ENCODE data around the gene KIFBP. TPM values are rescaled to one million over a fixed set of nuclear protein-coding genes. Genes with fewer than 3 reads are reported as not detected.
"Not testable (repeated sequence)": the region's sequence is repeated elsewhere in the genome, so short reads cannot be mapped to it uniquely, and the experiment has no call there.

Gene KIFBP, protein sequence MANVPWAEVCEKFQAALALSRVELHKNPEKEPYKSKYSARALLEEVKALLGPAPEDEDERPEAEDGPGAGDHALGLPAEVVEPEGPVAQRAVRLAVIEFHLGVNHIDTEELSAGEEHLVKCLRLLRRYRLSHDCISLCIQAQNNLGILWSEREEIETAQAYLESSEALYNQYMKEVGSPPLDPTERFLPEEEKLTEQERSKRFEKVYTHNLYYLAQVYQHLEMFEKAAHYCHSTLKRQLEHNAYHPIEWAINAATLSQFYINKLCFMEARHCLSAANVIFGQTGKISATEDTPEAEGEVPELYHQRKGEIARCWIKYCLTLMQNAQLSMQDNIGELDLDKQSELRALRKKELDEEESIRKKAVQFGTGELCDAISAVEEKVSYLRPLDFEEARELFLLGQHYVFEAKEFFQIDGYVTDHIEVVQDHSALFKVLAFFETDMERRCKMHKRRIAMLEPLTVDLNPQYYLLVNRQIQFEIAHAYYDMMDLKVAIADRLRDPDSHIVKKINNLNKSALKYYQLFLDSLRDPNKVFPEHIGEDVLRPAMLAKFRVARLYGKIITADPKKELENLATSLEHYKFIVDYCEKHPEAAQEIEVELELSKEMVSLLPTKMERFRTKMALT
- 1 to 10 TPM; 4.2 TPM for total RNA-seq
- polyA plus RNA-seq (2013, experiment 1 of 2), result 8.2 TPM
- 9.4 TPM for polyA plus RNA-seq (2013, experiment 2 of 2)
- total RNA-seq, result 3.6 to 33.7 (median 21.9) reads per million in 172 experiments

DNA sequence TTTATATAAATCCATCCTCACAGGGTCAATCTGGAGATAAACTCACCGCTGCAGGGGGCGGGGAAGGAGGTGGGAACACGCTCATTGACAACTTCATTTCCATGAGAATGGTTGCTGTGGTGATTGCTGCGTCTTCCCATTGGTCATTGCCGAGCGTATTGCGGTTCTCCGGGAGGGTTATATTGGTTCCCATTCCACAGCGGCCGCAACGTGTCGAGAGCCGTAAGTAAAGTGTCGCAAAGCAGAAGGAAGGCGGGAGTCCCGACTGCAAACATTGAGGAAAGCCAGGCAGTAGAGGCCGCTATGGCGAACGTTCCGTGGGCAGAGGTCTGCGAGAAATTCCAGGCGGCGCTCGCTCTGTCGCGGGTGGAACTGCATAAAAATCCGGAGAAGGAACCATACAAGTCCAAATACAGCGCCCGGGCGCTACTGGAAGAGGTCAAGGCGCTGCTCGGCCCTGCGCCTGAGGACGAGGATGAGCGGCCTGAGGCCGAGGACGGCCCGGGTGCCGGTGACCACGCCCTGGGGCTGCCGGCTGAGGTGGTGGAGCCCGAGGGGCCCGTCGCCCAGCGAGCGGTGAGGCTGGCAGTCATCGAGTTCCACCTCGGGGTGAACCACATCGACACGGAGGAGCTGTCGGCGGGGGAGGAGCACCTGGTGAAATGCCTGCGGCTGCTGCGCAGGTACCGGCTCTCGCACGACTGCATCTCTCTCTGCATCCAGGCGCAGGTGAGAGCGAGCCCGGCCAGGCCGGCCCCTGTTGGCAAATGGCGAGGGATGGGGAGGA lies at the start of gene KIFBP:
KIFBP (plus strand) TSS at position 274 of the 787 bp plus-strand sequence; CDS start at position 304, 30 bp downstream.
- ATAC-seq (ENCODE audit: poor library complexity) (peak; percentile 81), DNase-seq (peak; percentile 60 to 95 (median 74))
- Histone ChIP-seq H3K36me3 (ENCODE audit: insufficient read depth, low read length) (peaks cover 14% of the 10 kb centered on the region), H3K9me3 (ENCODE audit: control insufficient read depth in 1 of 2, insufficient read depth in 1 of 2, low read length in 2 of 2) (no peaks in the 10 kb centered on the region), H3K27me3 (ENCODE audit: control insufficient read depth in 1 of 2, insufficient read depth in 2 of 2, low read length in 2 of 2) (no peaks in the 10 kb centered on the region), H3K4me3 (ENCODE audit: low read length) (peak within 1 kb of the TSS; percentile 90), H3K4me1 (ENCODE audit: insufficient read depth, low read length) (peaks cover 39% of the 10 kb centered on the region), H3K27ac (ENCODE audit: low read depth in 1 of 2, low read length in 2 of 2) (peak within 1 kb of the TSS; percentile 55 to 69)
- peak within 1 kb of the TSS; percentile 88 for H3K27ac Mint-ChIP-seq
- TF ChIP-seq, protein P1, sequence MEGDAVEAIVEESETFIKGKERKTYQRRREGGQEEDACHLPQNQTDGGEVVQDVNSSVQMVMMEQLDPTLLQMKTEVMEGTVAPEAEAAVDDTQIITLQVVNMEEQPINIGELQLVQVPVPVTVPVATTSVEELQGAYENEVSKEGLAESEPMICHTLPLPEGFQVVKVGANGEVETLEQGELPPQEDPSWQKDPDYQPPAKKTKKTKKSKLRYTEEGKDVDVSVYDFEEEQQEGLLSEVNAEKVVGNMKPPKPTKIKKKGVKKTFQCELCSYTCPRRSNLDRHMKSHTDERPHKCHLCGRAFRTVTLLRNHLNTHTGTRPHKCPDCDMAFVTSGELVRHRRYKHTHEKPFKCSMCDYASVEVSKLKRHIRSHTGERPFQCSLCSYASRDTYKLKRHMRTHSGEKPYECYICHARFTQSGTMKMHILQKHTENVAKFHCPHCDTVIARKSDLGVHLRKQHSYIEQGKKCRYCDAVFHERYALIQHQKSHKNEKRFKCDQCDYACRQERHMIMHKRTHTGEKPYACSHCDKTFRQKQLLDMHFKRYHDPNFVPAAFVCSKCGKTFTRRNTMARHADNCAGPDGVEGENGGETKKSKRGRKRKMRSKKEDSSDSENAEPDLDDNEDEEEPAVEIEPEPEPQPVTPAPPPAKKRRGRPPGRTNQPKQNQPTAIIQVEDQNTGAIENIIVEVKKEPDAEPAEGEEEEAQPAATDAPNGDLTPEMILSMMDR (IDR thresholded peaks at IDR 0.05), result peak; percentile 43
- no peaks in the 10 kb centered on the region for H3K27me3 Mint-ChIP-seq
- H3K36me3 Mint-ChIP-seq (ENCODE audit: low read depth), result peaks cover 35% of the 10 kb centered on the region
- intact Hi-C loops (cut with DNase I, micrococcal nuclease), result loop anchor here (1.0 to 10.0 kb wide), 3 partner anchors 36 to 464 kb away; partner anchors contain the start of gene SLC25A16 (in 1 of the 2)
- H3K4me3 Mint-ChIP-seq, result peak within 1 kb of the TSS; percentile 98
- ChIA-PET CTCF (interaction anchor here (0.6 to 1.3 kb wide), 9 partner anchors 11 to 481 kb away, joined by 3 to 4 read pairs (median 3); no protein-coding TSS in a partner anchor), POLR2A (interaction anchor here (0.7 to 2.1 kb wide), 10 partner anchors 16 to 657 kb away, joined by 3 to 12 read pairs (median 4); partner anchors contain the start of genes DDX21, HNRNPH3 and SRGN)
- no peaks in the 10 kb centered on the region for H3K9me3 Mint-ChIP-seq
- peaks cover 58% of the 10 kb centered on the region for H3K4me1 Mint-ChIP-seq (ENCODE audit: low read depth)

DNA sequence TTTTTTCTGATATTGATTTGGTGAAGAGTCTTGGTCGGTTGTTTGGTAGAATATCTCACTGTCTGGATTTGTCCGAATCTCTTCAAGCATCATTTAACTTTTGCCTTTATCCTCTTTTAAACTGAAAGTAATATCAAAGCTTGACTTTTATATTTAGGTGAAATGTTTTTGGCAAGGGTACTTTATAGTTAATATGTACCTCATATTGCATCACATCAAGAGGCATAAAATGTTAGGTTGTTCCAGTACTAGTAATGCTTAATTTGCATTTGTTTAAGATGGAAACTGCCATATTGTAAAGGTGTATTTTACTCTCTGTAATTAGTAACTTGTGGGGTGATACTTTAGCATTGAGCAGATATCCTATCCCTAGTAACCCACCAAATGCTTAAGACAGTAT lies 49.7 kb upstream of the KIFBP start:
- H3K27ac Mint-ChIP-seq, result no peak overlapping the region
- H3K4me3 Mint-ChIP-seq, result no peak overlapping the region
- H3K4me1 Mint-ChIP-seq (ENCODE audit: low read depth), result no peaks in the 10 kb centered on the region
- no peaks in the 10 kb centered on the region for H3K9me3 Mint-ChIP-seq
- DNase-seq (no peak), ATAC-seq (ENCODE audit: poor library complexity) (no peak)
- Histone ChIP-seq H3K4me1 (ENCODE audit: insufficient read depth, low read length) (no peaks in the 10 kb centered on the region), H3K4me3 (ENCODE audit: low read length) (no peak overlapping the region), H3K27me3 (ENCODE audit: control insufficient read depth in 1 of 2, insufficient read depth in 2 of 2, low read length in 2 of 2) (no peaks in the 10 kb centered on the region), H3K9me3 (ENCODE audit: control insufficient read depth in 1 of 2, insufficient read depth in 1 of 2, low read length in 2 of 2) (no peaks in the 10 kb centered on the region), H3K27ac (ENCODE audit: low read depth in 1 of 2, low read length in 2 of 2) (no peak overlapping the region), H3K36me3 (ENCODE audit: insufficient read depth, low read length) (peaks cover 80% of the 10 kb centered on the region)
- intact Hi-C loops (cut with DNase I, micrococcal nuclease), result no loop called here
- TF ChIP-seq, protein P1 (IDR thresholded peaks at IDR 0.05), result no peak
- no peaks in the 10 kb centered on the region for H3K27me3 Mint-ChIP-seq
- H3K36me3 Mint-ChIP-seq (ENCODE audit: low read depth), result peaks cover 76% of the 10 kb centered on the region
- ChIA-PET CTCF (no interaction called here), POLR2A (no interaction called here)

DNA sequence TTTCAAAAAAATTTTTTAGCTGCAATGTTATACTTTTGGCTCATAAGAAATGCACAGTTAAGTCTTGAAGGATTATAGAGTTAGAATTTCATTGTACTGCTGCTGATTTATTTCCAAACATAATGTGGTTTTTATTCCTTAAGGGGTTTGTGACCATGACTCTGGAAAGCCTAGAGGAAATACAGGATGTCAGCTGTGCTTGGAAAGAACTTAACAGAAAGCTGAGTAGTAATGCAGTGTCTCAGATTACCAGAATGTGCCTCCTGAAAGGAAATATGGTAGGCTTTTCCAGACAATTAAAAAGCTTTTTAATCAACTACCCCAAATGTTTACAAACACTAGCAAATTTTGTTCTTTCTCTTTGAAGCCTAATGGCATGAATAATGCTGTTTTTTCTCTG lies 47.7 kb upstream of the KIFBP start:
- H3K9me3 ChIP-seq (ENCODE audit: control insufficient read depth in 1 of 2, insufficient read depth in 1 of 2, low read length in 2 of 2); intact Hi-C loops (cut with DNase I, micrococcal nuclease); H3K27me3 ChIP-seq (ENCODE audit: control insufficient read depth in 1 of 2, insufficient read depth in 2 of 2, low read length in 2 of 2); H3K4me1 ChIP-seq (ENCODE audit: insufficient read depth, low read length); H3K4me3 Mint-ChIP-seq; H3K4me3 ChIP-seq (ENCODE audit: low read length); H3K9me3 Mint-ChIP-seq; DNase-seq; ATAC-seq (ENCODE audit: poor library complexity); H3K4me1 Mint-ChIP-seq (ENCODE audit: low read depth); H3K27ac ChIP-seq (ENCODE audit: low read depth in 1 of 2, low read length in 2 of 2); H3K27me3 Mint-ChIP-seq; H3K27ac Mint-ChIP-seq: not testable (repeated sequence)
- peaks cover 70% of the 10 kb centered on the region for H3K36me3 Mint-ChIP-seq (ENCODE audit: low read depth)
- CTCF ChIA-PET, result interaction anchor here (0.6 kb wide), 1 partner anchor 16 kb away, joined by 3 read pairs; no protein-coding TSS in a partner anchor
- peaks cover 76% of the 10 kb centered on the region for H3K36me3 ChIP-seq (ENCODE audit: insufficient read depth, low read length)
- POLR2A ChIA-PET, result interaction anchor here (0.6 kb wide), 1 partner anchor 25 kb away, joined by 3 read pairs; no protein-coding TSS in a partner anchor
